ENCODE data around the gene COL9A3. TPM values are rescaled to one million over a fixed set of nuclear protein-coding genes. Genes with fewer than 3 reads are reported as not detected.
A peak's percentile ranks its signal among the peaks of the same experiment; 100 is the strongest.

The COL9A3 gene
- total and polyA plus RNA-seq, 8 donors = 2.3 to 107 (median 56.2) TPM

DNA sequence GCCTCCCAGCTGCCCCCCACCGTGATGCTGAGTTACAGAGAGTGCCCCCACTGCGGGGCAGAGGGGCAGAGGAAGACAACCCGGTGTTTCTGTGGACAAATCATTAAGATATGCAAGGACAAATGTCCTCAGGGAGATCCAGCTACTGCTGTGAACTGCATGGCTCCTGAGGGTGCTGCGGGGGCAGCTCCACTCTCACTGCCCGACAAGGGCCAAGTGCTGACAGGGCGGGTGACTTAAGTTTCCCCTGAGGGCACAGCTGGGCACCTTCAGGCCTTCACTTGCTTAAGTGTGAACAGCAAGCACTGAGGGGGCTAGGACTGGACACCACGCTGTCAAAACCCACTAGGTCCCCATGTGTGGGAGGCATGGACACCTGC, 71.0 kb downstream of the COL9A3 start:
- ATAC-seq = no peak
- Histone ChIP-seq H3K27me3 (no peaks in the 10 kb centered on the region), H3K36me3 (peaks cover 0 to 76% of the 10 kb centered on the region in 2 donors), H3K9me3 (no peaks in the 10 kb centered on the region), H3K27ac (no peak overlapping the region), H3K4me3 (no peak overlapping the region), H3K4me1 (no peaks in the 10 kb centered on the region)
- intact Hi-C loops (cut with DNase I) = no loop called here
- TF ChIP-seq, protein P1, sequence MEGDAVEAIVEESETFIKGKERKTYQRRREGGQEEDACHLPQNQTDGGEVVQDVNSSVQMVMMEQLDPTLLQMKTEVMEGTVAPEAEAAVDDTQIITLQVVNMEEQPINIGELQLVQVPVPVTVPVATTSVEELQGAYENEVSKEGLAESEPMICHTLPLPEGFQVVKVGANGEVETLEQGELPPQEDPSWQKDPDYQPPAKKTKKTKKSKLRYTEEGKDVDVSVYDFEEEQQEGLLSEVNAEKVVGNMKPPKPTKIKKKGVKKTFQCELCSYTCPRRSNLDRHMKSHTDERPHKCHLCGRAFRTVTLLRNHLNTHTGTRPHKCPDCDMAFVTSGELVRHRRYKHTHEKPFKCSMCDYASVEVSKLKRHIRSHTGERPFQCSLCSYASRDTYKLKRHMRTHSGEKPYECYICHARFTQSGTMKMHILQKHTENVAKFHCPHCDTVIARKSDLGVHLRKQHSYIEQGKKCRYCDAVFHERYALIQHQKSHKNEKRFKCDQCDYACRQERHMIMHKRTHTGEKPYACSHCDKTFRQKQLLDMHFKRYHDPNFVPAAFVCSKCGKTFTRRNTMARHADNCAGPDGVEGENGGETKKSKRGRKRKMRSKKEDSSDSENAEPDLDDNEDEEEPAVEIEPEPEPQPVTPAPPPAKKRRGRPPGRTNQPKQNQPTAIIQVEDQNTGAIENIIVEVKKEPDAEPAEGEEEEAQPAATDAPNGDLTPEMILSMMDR (IDR thresholded peaks at IDR 0.05) = no peak
- no peak for DNase-seq

DNA sequence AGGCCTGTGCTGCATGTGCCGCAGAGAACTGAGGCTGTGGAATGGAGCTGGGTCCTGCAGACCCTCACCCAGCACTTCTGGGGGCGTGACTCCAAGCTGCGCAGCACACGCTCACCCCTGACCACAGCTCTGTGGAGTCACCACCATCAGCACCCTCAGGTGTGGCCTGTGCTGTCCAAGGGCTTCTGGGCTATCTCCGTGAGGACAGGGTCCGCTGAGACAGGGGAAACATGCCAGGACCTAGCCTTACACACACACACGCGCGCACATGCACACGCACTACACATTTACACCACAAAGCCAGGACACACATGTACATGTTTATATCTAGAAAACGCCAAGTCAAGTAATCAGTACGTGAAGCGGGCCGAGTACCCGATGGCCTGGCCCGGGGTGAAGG, 71.6 kb downstream of the COL9A3 start:
- no peak overlapping the region for H3K27ac ChIP-seq
- no peak overlapping the region for H3K4me3 ChIP-seq
- DNase-seq (no peak), ATAC-seq (peak; percentile 7)
- H3K36me3 ChIP-seq = peaks cover 0 to 82% of the 10 kb centered on the region in 2 donors
- no peaks in the 10 kb centered on the region for H3K9me3 ChIP-seq
- no peaks in the 10 kb centered on the region for H3K27me3 ChIP-seq
- no peaks in the 10 kb centered on the region for H3K4me1 ChIP-seq
- intact Hi-C loops (cut with DNase I) = no loop called here
- TF ChIP-seq, protein P1 (IDR thresholded peaks at IDR 0.05) = no peak

DNA sequence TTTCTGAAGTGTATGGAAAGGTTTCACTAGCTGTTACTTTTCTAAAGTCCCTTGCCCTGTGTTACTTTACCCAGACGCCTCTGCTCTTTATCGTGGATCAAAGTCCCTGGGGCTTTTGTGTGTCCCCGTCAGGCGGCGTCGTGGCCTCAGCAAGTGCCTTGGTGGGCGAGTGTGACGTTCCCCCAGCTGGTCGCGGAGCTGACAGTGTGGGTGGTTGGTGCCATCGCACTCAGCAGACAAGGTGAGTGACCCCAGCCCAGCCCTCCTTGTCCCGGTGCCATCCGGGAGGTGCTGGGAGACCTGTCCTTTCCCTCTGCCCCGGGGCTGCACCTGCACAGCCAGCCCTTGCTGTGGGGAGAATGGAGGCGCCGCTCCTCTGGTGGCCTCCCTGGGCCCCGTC, 72.1 kb downstream of the COL9A3 start:
- H3K4me1 ChIP-seq = no peaks in the 10 kb centered on the region

GRCh38 chr20:62889411-62889810, 72.6 kb downstream of the COL9A3 start:
- intact Hi-C loops (cut with DNase I) = no loop called here
- no peak for DNase-seq
- peaks cover 2 to 92% of the 10 kb centered on the region in 2 donors for H3K36me3 ChIP-seq
- no peak overlapping the region for H3K27ac ChIP-seq
- TF ChIP-seq, protein P1 (IDR thresholded peaks at IDR 0.05) = no peak
- no peaks in the 10 kb centered on the region for H3K9me3 ChIP-seq
- no peak overlapping the region for H3K4me3 ChIP-seq
- no peaks in the 10 kb centered on the region for H3K27me3 ChIP-seq
- H3K4me1 ChIP-seq = no peaks in the 10 kb centered on the region
- ATAC-seq = no peak

More for the DNA sequence above, 72.1 kb downstream of the COL9A3 start:
- intact Hi-C loops (cut with DNase I) = no loop called here
- Histone ChIP-seq H3K27ac (no peak overlapping the region), H3K36me3 (peaks cover 1 to 87% of the 10 kb centered on the region in 2 donors), H3K4me3 (no peak overlapping the region), H3K9me3 (no peaks in the 10 kb centered on the region), H3K27me3 (no peaks in the 10 kb centered on the region)
- DNase-seq (no peak), ATAC-seq (no peak)
- TF ChIP-seq, protein P1 (IDR thresholded peaks at IDR 0.05) = no peak

DNA sequence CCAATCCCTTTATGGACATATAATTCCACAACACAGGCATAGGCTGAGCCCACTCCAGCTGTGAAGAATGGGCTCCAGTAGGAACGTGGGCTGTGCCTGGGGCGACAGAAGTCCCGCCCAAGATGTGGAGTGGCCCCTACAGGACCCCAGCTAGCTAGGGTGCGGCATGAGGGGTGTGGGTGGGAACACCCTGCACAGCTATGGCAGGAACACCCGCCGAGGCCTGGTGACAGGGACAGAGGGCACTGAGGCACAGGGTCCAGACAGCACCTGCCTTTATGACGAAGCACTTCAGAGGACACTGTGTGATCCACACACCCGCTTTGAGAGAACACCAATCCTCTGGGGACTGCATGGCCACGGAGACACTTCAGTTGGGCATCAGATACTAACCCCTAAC, 73.0 kb downstream of the COL9A3 start:
- intact Hi-C loops (cut with DNase I) = loop anchor here in 1 of 2 donors (10.0 kb wide), 1 partner anchor 115 kb away; the partner anchor contains the start of gene BHLHE23
- DNase-seq (peak in 1 of 4 donors; percentile 36), ATAC-seq (no peak)
- TF ChIP-seq, protein P1 (IDR thresholded peaks at IDR 0.05) = no peak
- H3K36me3 ChIP-seq = peaks cover 2 to 96% of the 10 kb centered on the region in 2 donors
- no peaks in the 10 kb centered on the region for H3K9me3 ChIP-seq
- H3K27me3 ChIP-seq = no peaks in the 10 kb centered on the region
- no peaks in the 10 kb centered on the region for H3K4me1 ChIP-seq
- H3K27ac ChIP-seq = no peak overlapping the region
- H3K4me3 ChIP-seq = no peak overlapping the region
